SK-N-SH treated with all-trans-retinoic acid at 6 μM for 48 hours (cell line): ENCODE measurements around the gene LAMTOR4.

Experiments used
- BACH2 ChIP-seq: fragments of 250-450 bp; sonication (Bioruptor Pico); IDR thresholded peaks from 2 replicates; pipeline ENCODE4 v1.9.0; 2021; ENCODE audit warnings: mild to moderate bottlenecking, borderline replicate concordance
- CSRNP3 ChIP-seq: fragments of 250-450 bp; sonication (Bioruptor Pico); IDR thresholded peaks from 2 replicates; pipeline ENCODE4 v1.5.1; 2021; ENCODE audit warnings: mild to moderate bottlenecking, moderate library complexity
- ESRRG ChIP-seq: fragments of 250-450 bp; sonication (Bioruptor Pico); IDR thresholded peaks from 2 replicates; pipeline ENCODE4 v1.6.1; 2021; ENCODE audit warnings: mild to moderate bottlenecking
- GLIS3 ChIP-seq: fragments of 250-450 bp; sonication (Bioruptor Pico); IDR thresholded peaks from 2 replicates; pipeline ENCODE4 v1.5.0; 2020; ENCODE audit warnings: mild to moderate bottlenecking, moderate library complexity
- OSR1 ChIP-seq: fragments of 250-450 bp; sonication (Bioruptor Pico); IDR thresholded peaks from 2 replicates; pipeline ENCODE4 v1.8.0; 2022; ENCODE audit warnings: moderate library complexity, mild to moderate bottlenecking, inconsistent platforms
- PATZ1 ChIP-seq: fragments of 250-450 bp; sonication (Bioruptor Pico); IDR thresholded peaks from 2 replicates; pipeline ENCODE4 v1.8.0; 2020; ENCODE audit warnings: mild to moderate bottlenecking, moderate library complexity, borderline replicate concordance
- RARB ChIP-seq: fragments of 250-450 bp; sonication (Bioruptor Pico); IDR thresholded peaks from 2 replicates; pipeline ENCODE4 v1.8.0; 2021; ENCODE audit warnings: mild to moderate bottlenecking, moderate library complexity
- SNAI2 ChIP-seq: fragments of 250-450 bp; sonication (Bioruptor Pico); IDR thresholded peaks from 2 replicates; pipeline ENCODE4 v1.5.0; 2020; ENCODE audit warnings: mild to moderate bottlenecking, moderate library complexity
- TCF4 ChIP-seq: fragments of 250-450 bp; sonication (Bioruptor Pico); IDR thresholded peaks from 2 replicates; pipeline ENCODE4 v1.8.0; 2021; ENCODE audit warnings: mild to moderate bottlenecking, moderate library complexity, borderline replicate concordance
- TOX ChIP-seq: fragments of 250-450 bp; sonication (Bioruptor Pico); IDR thresholded peaks from 2 replicates; pipeline ENCODE4 v1.8.0; 2021; ENCODE audit warnings: mild to moderate bottlenecking, moderate library complexity, borderline replicate concordance
- ZC3H10 ChIP-seq: fragments of 250-450 bp; sonication (Bioruptor Pico); IDR thresholded peaks from 2 replicates; pipeline ENCODE4 v1.5.1; 2021; ENCODE audit warnings: mild to moderate bottlenecking, moderate library complexity
- ZFP30 ChIP-seq: fragments of 450-650 bp; formaldehyde crosslinking; IDR thresholded peaks from 2 replicates; pipeline ENCODE4 v1.5.0; 2022; ENCODE audit warnings: mild to moderate bottlenecking, moderate library complexity
- ZNF565 ChIP-seq: fragments of 450-650 bp; formaldehyde crosslinking; conservative IDR thresholded peaks from 2 replicates; pipeline ENCODE4 v1.5.0; 2020; ENCODE audit warnings: low read depth, mild to moderate bottlenecking, moderate library complexity
- ZNF8 ChIP-seq: fragments of 450-650 bp; formaldehyde crosslinking; IDR thresholded peaks from 2 replicates; pipeline ENCODE4 v1.5.0; 2020; ENCODE audit warnings: mild to moderate bottlenecking, moderate library complexity

GRCh38 chr7:100191775-100192174, 43.1 kb downstream of the LAMTOR4 start:
- no peak for TF ChIP-seq OSR1 (CRISPR knock-in tag)
- no peak for TF ChIP-seq PATZ1 (CRISPR knock-in tag)
- no peak for TF ChIP-seq ESRRG
- TF ChIP-seq GLIS3, result no peak
- TF ChIP-seq ZFP30 (CRISPR knock-in tag), result no peak
- no peak for TF ChIP-seq TOX (CRISPR knock-in tag)
- no peak for TF ChIP-seq ZNF565
- no peak for TF ChIP-seq ZC3H10 (CRISPR knock-in tag)
- TF ChIP-seq CSRNP3 (CRISPR knock-in tag), result no peak
- no peak for TF ChIP-seq SNAI2 (CRISPR knock-in tag)
- TF ChIP-seq TCF4, result no peak
- TF ChIP-seq ZNF8 (CRISPR knock-in tag), result no peak
- TF ChIP-seq BACH2 (CRISPR knock-in tag), result no peak
- TF ChIP-seq RARB (CRISPR knock-in tag), result no peak
